Stimulated activated CD8-positive, alpha-beta memory T cell treated with anti-CD3 and anti-CD28 coated beads, Interleukin-7, amount 100 ng/mL, for 48 hours (primary cell): Measurements from ENCODE around the gene HOXB5.

Source experiments
- DNase-seq, 2 donors: peaks; one replicate each; pipeline ENCODE4 v3.0.0-alpha.2; 2020; ENCODE audit warnings: low read depth in 1 of 2; ENCODE audit errors: extremely low read depth in 1 of 2

HOXB5 gene

GRCh38 chr17:48551596-48552465 lies 41.7 kb downstream of the HOXB5 start:
- no peak for DNase-seq

DNA sequence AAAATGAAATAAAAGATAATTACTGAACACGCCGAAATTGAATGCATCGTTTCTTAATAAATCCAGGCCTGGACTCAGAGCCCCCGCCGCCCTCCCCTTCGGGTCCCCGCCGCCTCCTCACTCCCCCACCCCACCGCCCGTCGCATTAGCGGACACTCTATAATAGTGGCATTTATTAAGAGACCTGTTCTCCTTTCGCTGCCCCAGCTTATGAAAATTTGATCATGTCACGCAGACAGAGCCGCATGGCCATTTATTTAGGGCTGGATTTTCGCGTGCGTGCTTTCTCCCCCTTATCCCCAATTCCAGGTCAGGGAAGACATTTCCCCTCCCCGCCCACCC lies 42.4 kb downstream of the HOXB5 start:
- DNase-seq = no peak

GRCh38 chr17:48550502-48551213 lies 42.9 kb downstream of the HOXB5 start:
- DNase-seq = no peak

GRCh38 chr17:48549914-48550501 lies 43.6 kb downstream of the HOXB5 start:
- DNase-seq = no peak

GRCh38 chr17:48549281-48549630 lies 44.3 kb downstream of the HOXB5 start:
- no peak for DNase-seq

DNA sequence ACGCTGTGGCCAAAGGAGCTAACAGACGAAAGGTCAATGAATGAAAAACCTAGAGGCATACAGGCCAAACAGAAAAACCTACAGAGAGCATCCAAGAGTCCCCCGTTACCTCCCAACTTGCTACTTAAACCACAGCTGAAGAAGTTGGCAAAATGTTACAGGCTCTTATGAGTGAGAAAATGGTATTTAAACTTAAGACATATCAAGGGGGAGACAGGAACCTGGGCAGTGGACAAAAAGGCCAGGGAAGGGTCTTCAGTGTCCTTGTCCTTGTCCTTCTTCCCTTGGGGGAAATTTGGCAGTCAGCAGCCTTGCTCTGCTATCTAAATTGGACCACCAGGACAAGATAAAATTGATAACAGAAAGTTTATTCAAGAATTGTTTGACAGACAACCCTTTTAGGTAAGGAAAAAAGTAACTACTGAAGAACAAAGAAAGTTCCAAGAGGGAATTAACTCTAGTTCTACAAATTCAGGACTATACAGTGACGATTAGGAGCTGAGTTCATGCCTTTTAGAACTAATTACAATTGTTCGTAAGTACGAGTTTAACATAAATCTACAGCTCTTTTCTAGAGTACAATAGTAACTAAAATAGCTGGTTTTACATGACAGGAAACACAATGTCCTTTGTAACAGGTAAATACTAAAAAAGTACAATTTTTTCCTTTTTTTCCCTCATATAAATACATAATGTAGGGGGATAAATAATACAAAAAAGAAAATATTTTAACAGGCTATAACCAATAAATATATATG lies 44.9 kb downstream of the HOXB5 start:
- DNase-seq = no peak

DNA sequence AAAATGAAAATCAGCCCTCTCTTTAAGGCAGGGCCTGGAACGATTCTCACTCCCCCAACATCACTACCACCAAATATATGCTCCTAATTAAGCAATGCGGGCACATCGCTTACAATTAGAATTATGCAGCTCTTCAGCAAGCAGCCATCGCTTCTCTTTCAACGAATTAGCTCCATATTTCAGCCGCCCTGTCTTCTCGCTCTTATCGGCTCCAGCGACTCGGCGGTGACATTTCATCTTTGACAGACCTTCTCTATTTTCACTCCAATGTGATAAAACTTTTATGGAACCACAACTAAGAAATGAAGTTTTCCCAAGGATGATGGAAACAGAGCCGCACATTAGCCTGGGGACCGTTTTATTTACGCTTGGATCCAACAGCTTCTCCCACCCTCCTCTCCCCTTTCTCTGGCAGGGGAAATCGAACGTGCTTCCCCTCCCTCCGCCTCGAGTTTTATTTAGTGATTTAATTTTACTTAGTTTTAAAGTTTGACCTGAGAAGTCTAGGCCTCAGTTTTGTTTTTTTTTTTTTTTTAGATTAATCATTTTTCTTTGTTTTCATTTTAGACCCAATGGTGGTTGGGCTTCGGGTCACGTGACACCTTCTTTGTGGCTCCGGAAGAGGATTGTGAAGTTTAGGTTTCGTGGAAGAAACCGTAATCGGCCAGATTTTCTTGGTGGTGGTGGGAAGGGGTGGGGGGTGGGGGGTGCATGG lies 45.6 kb downstream of the HOXB5 start:
- no peak for DNase-seq

DNA sequence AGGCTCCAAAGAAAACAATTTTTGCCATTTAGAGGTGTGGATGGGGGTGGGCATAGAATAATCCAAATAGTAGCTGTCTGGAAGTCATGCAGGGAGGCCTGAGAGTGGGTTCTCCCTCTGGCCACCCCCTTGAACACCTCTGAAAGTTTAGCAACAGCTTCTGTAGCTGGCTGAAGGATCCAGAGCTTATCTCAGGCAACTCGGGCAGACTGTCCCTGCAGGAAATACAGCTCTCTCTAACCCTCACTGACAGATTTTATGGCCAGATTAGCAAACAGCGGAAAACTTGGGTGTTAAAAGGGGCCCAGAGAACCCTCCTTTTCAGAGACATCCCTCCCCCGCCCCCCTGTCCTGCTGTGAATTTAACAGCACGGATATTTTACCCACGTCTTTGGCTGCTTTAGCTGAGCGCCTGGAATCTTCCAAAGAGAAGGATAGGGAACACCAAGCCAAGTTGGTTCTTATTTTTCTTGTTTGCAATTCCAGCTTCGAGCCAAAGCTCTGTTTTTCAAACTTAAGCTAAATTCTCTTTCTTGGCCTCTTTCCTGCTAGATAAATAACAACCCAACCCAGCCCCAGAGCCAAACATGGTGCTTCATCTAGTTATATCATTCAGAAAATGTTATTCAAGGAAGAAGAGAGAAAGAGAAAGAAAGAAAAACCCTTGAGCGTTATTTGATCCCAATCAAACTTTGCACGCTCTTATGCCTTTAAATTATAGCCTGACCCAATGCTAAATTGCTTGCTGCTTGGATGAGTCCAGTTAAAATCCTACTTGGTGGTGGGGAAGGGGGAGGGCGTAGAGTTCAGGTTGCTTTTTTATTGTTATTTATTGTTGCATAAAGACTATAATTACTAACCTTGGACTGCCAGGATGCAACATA lies 46.4 kb downstream of the HOXB5 start:
- no peak for DNase-seq

GRCh38 chr17:48546137-48546923 lies 47.2 kb downstream of the HOXB5 start:
- no peak for DNase-seq

DNA sequence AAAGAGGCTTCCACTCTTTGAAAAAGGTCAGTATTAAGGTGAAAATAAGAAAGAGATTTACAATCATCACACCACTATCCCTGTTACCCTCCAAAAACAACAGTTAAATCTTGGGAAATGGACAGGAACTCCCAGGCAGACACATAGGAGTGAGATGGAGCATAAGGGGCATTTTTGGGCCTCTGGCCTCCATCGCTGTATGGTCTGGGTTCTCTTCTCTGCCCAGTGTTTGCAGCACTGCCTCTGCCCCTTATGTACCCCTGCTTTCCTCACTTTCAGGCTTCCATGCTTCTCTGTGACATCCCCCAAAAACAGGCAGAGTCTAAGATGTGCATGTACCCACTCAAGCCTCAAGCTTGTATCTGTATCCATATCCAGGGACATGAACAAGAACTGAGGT lies 48.0 kb downstream of the HOXB5 start:
- DNase-seq = no peak

DNA sequence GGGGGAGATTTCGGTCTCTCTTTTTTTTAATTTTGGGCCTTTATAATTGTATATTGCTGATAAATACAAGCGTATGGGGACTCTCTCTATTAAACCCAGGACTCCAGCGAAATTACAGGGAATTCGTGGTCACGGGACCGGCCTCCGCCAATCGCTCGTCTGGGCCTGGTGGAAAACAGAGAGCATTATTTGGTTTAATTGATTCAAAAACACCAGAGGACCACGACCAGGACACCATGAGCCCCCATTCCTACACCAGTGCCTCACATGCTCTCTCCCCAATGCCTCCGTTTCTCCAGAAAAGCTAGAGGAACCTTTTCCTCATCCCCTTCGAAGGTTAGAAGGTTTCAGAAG lies 48.6 kb downstream of the HOXB5 start, which contains the start of gene HOXB2:
Gene HOXB2 (minus strand): TSS at position 88 of the 354 bp plus-strand sequence. CDS start 198 bp downstream, outside the sequence.
- no peak for DNase-seq

- DNase-seq = no peak
Measured at GRCh38 chr17:48544349-48545021, 49.1 kb downstream of the HOXB5 start.

GRCh38 chr17:48543854-48544348 lies 49.7 kb downstream of the HOXB5 start:
- no peak for DNase-seq

DNA sequence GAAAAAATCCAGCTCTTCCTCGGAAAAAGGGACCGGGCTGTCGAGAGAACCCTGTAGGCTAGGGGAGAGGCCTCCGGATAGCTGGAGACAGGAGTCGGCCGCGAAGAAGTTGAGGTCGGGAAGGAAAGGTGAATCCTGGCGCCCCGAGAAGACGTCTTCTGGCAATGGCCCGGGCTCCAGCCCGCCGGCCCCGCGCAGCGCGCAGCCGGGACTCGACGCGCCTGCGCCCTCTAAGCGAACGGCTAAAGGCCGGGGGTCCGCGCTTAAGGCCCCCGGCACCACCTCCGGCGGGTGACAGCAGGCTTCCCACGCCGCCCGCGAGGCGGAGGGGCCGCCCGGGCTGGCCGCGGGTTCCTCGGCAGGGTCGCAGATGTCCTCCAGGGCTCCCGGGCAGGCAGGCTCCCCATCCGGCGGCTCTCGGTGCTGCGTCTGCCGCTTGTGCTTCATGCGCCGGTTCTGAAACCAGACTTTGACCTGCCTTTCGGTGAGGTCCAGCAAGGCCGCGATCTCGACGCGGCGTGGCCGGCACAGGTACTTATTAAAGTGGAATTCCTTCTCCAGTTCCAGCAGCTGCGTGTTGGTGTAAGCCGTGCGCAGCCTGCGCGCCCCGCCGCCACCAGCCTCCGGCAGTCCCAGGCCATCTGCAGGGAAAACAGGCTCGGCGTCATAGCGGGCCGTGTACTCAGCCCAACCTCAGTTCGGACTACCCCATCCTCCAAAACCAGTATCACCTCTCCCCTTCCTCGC lies 50.3 kb downstream of the HOXB5 start:
- peak in 1 of 2 donors; percentile 30 for DNase-seq

- DNase-seq = no peak
Measured at GRCh38 chr17:48542698-48543106, 50.9 kb downstream of the HOXB5 start.

DNA sequence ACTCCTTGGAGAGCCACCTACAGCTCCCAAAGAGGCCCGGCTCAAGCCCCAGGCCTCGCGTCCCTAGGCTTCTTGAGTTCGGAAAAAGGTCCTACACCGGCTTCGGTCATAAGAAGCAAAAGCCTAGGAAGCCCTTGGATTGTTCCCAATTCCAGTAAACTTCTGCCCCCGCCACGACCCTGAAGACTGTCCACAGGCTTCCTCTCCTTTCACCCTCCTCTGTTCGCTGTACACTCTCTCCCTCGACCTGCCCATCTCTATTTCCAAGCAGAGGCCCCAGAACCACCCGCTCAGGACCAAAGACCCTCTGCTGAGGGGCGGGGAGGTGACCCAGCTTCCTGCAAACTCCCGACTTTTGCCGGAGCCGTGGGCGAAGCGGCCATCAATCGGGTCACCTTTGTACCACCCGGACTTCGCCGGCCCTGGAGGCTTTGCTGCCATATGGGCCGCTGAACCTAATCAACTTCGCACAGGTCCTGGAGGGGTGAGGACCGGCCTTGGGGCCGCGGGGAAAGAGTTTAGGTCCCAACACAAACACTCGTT lies 51.4 kb downstream of the HOXB5 start:
- DNase-seq = no peak

- no peak for DNase-seq
Measured at GRCh38 chr17:48541577-48542113, 51.9 kb downstream of the HOXB5 start.
